ENCODE measurements around the gene TFPI. TPM values are rescaled to one million over a fixed set of nuclear protein-coding genes. Genes with fewer than 3 reads are reported as not detected.

The TFPI gene
- 10 to 100 TPM in 2 of 4 donors, 1 to 10 TPM in 2; 3.5 to 89.6 (median 22.5) TPM for total RNA-seq

GRCh38 chr2:187554011-187554703, at the start of gene TFPI:
TSS of gene TFPI (minus strand) at chr2:187554435. CDS start at chr2:187503768, 50,667 bp downstream.
- WGBS, 2 donors, result 5 to 7% methylated on average over 9 of the region's 9 CpGs
- intact Hi-C loops (cut with DNase I), result no loop called here
- Histone ChIP-seq H3K27ac (peak within 1 kb of the TSS; percentile 48 to 78 (median 60)), H3K36me3 (no peaks in the 10 kb centered on the region), H3K27me3 (no peaks in the 10 kb centered on the region), H3K4me1 (peaks cover 0 to 33% (median 0%) of the 10 kb centered on the region in 3 donors), H3K4me3 (peak within 1 kb of the TSS; percentile 18 to 65 (median 40)), H3K9me3 (no peaks in the 10 kb centered on the region)
- TF ChIP-seq CTCF (IDR thresholded peaks at IDR 0.05) (no peak), POLR2A (IDR thresholded peaks at IDR 0.05) (peak in 1 of 4 donors; percentile 38)
- DNase-seq, result no peak

- H3K4me1 ChIP-seq, result no peaks in the 10 kb centered on the region
- no peaks in the 10 kb centered on the region for H3K36me3 ChIP-seq
- no peaks in the 10 kb centered on the region for H3K9me3 ChIP-seq
- H3K27me3 ChIP-seq, result no peaks in the 10 kb centered on the region
- 45 to 56% methylated on average over 1 of the region's 1 CpG for WGBS, 2 donors
- TF ChIP-seq POLR2A (IDR thresholded peaks at IDR 0.05) (no peak), CTCF (IDR thresholded peaks at IDR 0.05) (no peak)
- intact Hi-C loops (cut with DNase I), result no loop called here
- H3K4me3 ChIP-seq, result no peak overlapping the region
- no peak for DNase-seq
- H3K27ac ChIP-seq, result no peak overlapping the region
These were observed 40.6 kb upstream of the TFPI start for GRCh38 chr2:187594801-187595200.

- TF ChIP-seq POLR2A (IDR thresholded peaks at IDR 0.05) (no peak), CTCF (IDR thresholded peaks at IDR 0.05) (no peak)
These were observed 39.5 kb upstream of the TFPI start for GRCh38 chr2:187593697-187594096.

GRCh38 chr2:187593098-187593497, 38.9 kb upstream of the TFPI start:
- Histone ChIP-seq H3K27ac (no peak overlapping the region), H3K4me3 (no peak overlapping the region), H3K4me1 (no peaks in the 10 kb centered on the region), H3K36me3 (no peaks in the 10 kb centered on the region), H3K27me3 (no peaks in the 10 kb centered on the region), H3K9me3 (no peaks in the 10 kb centered on the region)
- intact Hi-C loops (cut with DNase I), result no loop called here
- no peak for TF ChIP-seq POLR2A (IDR thresholded peaks at IDR 0.05)
- TF ChIP-seq CTCF (IDR thresholded peaks at IDR 0.05), result no peak
- no peak for DNase-seq

More at GRCh38 chr2:187593697-187594096, 39.5 kb upstream of the TFPI start:
- Histone ChIP-seq H3K9me3 (no peaks in the 10 kb centered on the region), H3K27ac (no peak overlapping the region), H3K4me1 (no peaks in the 10 kb centered on the region), H3K36me3 (no peaks in the 10 kb centered on the region), H3K4me3 (no peak overlapping the region), H3K27me3 (no peaks in the 10 kb centered on the region)
- no peak for DNase-seq
- WGBS, 2 donors, result 26 to 55% methylated on average over 1 of the region's 1 CpG
- intact Hi-C loops (cut with DNase I), result no loop called here

GRCh38 chr2:187590175-187590574, 35.9 kb upstream of the TFPI start:
- H3K36me3 ChIP-seq, result no peaks in the 10 kb centered on the region
- H3K4me3 ChIP-seq, result no peak overlapping the region
- no peaks in the 10 kb centered on the region for H3K9me3 ChIP-seq
- intact Hi-C loops (cut with DNase I), result no loop called here
- WGBS, 2 donors, result 88 to 90% methylated on average over 1 of the region's 1 CpG
- DNase-seq, result no peak
- no peaks in the 10 kb centered on the region for H3K4me1 ChIP-seq
- H3K27me3 ChIP-seq, result no peaks in the 10 kb centered on the region
- TF ChIP-seq POLR2A (IDR thresholded peaks at IDR 0.05) (no peak), CTCF (IDR thresholded peaks at IDR 0.05) (no peak)
- H3K27ac ChIP-seq, result no peak overlapping the region
